ENCODE results near the gene FOXD1.

FOXD1 gene

GRCh38 chr5:73438645-73439470, 9.7 kb downstream of the FOXD1 start:
- no peak for DNase-seq

- no peak for DNase-seq
Measured at GRCh38 chr5:73437777-73438644, 10.6 kb downstream of the FOXD1 start.

GRCh38 chr5:73437101-73437776, 11.3 kb downstream of the FOXD1 start:
- no peak for DNase-seq

GRCh38 chr5:73436535-73437100, 12.0 kb downstream of the FOXD1 start:
- DNase-seq = no peak

- DNase-seq = no peak
Measured at GRCh38 chr5:73435759-73436534, 12.6 kb downstream of the FOXD1 start.

GRCh38 chr5:73434907-73435306, 13.7 kb downstream of the FOXD1 start:
- DNase-seq = no peak

- DNase-seq = no peak
Measured at GRCh38 chr5:73434461-73434860, 14.1 kb downstream of the FOXD1 start.

GRCh38 chr5:73433982-73434342, 14.6 kb downstream of the FOXD1 start:
- no peak for DNase-seq

GRCh38 chr5:73433272-73433981, 15.2 kb downstream of the FOXD1 start:
- no peak for DNase-seq

- no peak for DNase-seq
Measured at GRCh38 chr5:73431204-73431851, 17.2 kb downstream of the FOXD1 start.

GRCh38 chr5:73426034-73426433, 22.5 kb downstream of the FOXD1 start:
- DNase-seq = no peak

GRCh38 chr5:73424556-73424977, 24.0 kb downstream of the FOXD1 start:
- DNase-seq = no peak

- DNase-seq = no peak
Measured at GRCh38 chr5:73422164-73422563, 26.4 kb downstream of the FOXD1 start.

GRCh38 chr5:73420666-73421065, 27.9 kb downstream of the FOXD1 start:
- no peak for DNase-seq

GRCh38 chr5:73419465-73420390, 28.8 kb downstream of the FOXD1 start:
- no peak for DNase-seq

GRCh38 chr5:73419117-73419464, 29.5 kb downstream of the FOXD1 start:
- DNase-seq = no peak

GRCh38 chr5:73418244-73418691, 30.3 kb downstream of the FOXD1 start:
- DNase-seq = no peak

GRCh38 chr5:73417303-73418034, 31.1 kb downstream of the FOXD1 start:
- no peak for DNase-seq

GRCh38 chr5:73415617-73416016, 33.0 kb downstream of the FOXD1 start:
- no peak for DNase-seq

Data from CD4-positive, alpha-beta T cell treated with Interleukin-1 beta for 1 hour (primary cell).